IMR-90 (cell line): ENCODE measurements around the gene KCNJ6. TPM values are rescaled to one million over a fixed set of nuclear protein-coding genes. Genes with fewer than 3 reads are reported as not detected.

Source experiments
- ATAC-seq: fragments of 200-7000 bp; cut with Tn5 transposase; 2 replicates; pipeline ENCODE4 v1.9.1; 2020; ENCODE audit warnings: low read depth, mild to moderate bottlenecking, moderate library complexity
- BruUV-seq: library from RNA; stranded (reverse); fragments of 400-500 nt; replicated peaks from 2 replicates; lab custom pipeline; 2021; lab: Mats Ljungman, UMichigan
- CTCF ChIA-PET: fragments of 300-600 bp; formaldehyde crosslinking; extraction: SDS; loops from one replicate; lab custom pipeline; 2021; ENCODE audit warnings: antibody characterized with exemption; lab: Yijun Ruan, JAX
- POLR2A ChIA-PET: fragments of 300-600 bp; sonication (Branson Sonifier 250); formaldehyde crosslinking; loops from one replicate; lab custom pipeline; 2022; ENCODE audit warnings: antibody characterized with exemption; ENCODE audit not compliant: unreplicated experiment; lab: Charles Lee
- DNase-seq: peaks from one replicate; pipeline ENCODE4 v3.0.0; 2013
- H2AFZ ChIP-seq: replicated peaks from 2 replicates; pipeline ENCODE3; 2013; ENCODE audit warnings: low read length, mild to moderate bottlenecking; ENCODE audit not compliant: poor library complexity
- H2AK5ac ChIP-seq: 2 replicates; pipeline ENCODE4 v1.6.1; 2013; ENCODE audit warnings: low read depth, low read length, inconsistent platforms
- H2AK9ac ChIP-seq: replicated peaks from 2 replicates; pipeline ENCODE3; 2013; ENCODE audit warnings: mild to moderate bottlenecking, low read depth, low read length, moderate library complexity; ENCODE audit not compliant: poor library complexity
- H2BK120ac ChIP-seq: 2 replicates; pipeline ENCODE4 v1.6.1; 2013; ENCODE audit warnings: low read depth, low read length, inconsistent platforms
- H2BK15ac ChIP-seq: 3 replicates; pipeline ENCODE4 v1.6.1; 2013; ENCODE audit warnings: low read depth, low read length, inconsistent platforms
- H2BK20ac ChIP-seq: 2 replicates; pipeline ENCODE4 v1.6.1; 2013; ENCODE audit warnings: low read depth, mild to moderate bottlenecking, inconsistent platforms, low read length, moderate library complexity
- H2BK5ac ChIP-seq: 2 replicates; pipeline ENCODE4 v1.6.1; 2013; ENCODE audit warnings: mild to moderate bottlenecking, low read depth, low read length, inconsistent platforms; ENCODE audit not compliant: poor library complexity, severe bottlenecking
- H3K14ac ChIP-seq: replicated peaks from 2 replicates; pipeline ENCODE4 v1.6.1; 2013; ENCODE audit warnings: low read depth, low read length, inconsistent platforms
- H3K18ac ChIP-seq: 2 replicates; pipeline ENCODE4 v1.6.1; 2013; ENCODE audit warnings: low read depth, low read length, control low read depth
- H3K23ac ChIP-seq: 2 replicates; pipeline ENCODE4 v1.6.1; 2013; ENCODE audit warnings: low read depth, low read length, inconsistent platforms
- H3K27ac ChIP-seq: 2 replicates; pipeline ENCODE4 v1.5.1; 2013; ENCODE audit warnings: mild to moderate bottlenecking, control low read depth, low read length; ENCODE audit not compliant: insufficient read depth
- H3K27me3 ChIP-seq: 2 replicates; pipeline ENCODE4 v1.6.1; 2013; ENCODE audit warnings: low read length; ENCODE audit not compliant: control insufficient read depth, insufficient read depth
- H3K36me3 ChIP-seq: 2 replicates; pipeline ENCODE4 v1.6.1; 2013; ENCODE audit warnings: low read length, mixed read lengths; ENCODE audit not compliant: control insufficient read depth, insufficient read depth
- H3K4ac ChIP-seq: 2 replicates; pipeline ENCODE4 v1.6.1; 2013; ENCODE audit warnings: low read depth, low read length, inconsistent platforms
- H3K4me1 ChIP-seq: 2 replicates; pipeline ENCODE4 v1.6.1; 2013; ENCODE audit warnings: low read length, mixed read lengths; ENCODE audit not compliant: control insufficient read depth, insufficient read depth
- H3K4me2 ChIP-seq: 2 replicates; pipeline ENCODE4 v1.6.1; 2013; ENCODE audit warnings: low read depth, mild to moderate bottlenecking, control low read depth, low read length, moderate library complexity
- H3K4me3 ChIP-seq: 2 replicates; pipeline ENCODE4 v1.5.1; 2013; ENCODE audit warnings: low read depth, mild to moderate bottlenecking, control low read depth, low read length, moderate library complexity; ENCODE audit not compliant: insufficient read depth
- H3K56ac ChIP-seq: 2 replicates; pipeline ENCODE4 v1.6.1; 2013; ENCODE audit warnings: low read length, inconsistent platforms; ENCODE audit not compliant: insufficient read depth; ENCODE audit errors: extremely low read depth
- H3K79me1 ChIP-seq, 2 experiments: 2 replicates each; pipeline ENCODE4 v1.6.1; 2013; ENCODE audit warnings: low read length in 2 of 2, inconsistent platforms in 1 of 2, low read depth in 1 of 2
- H3K9ac ChIP-seq: 2 replicates; pipeline ENCODE4 v1.6.1; 2013; ENCODE audit warnings: low read depth, low read length, control low read depth
- H3K9me1 ChIP-seq: 2 replicates; pipeline ENCODE4 v1.6.1; 2013; ENCODE audit warnings: low read length, inconsistent platforms; ENCODE audit not compliant: insufficient read depth
- H3K9me3 ChIP-seq: 2 replicates; pipeline ENCODE4 v1.6.1; 2013; ENCODE audit warnings: low read length; ENCODE audit not compliant: control insufficient read depth, insufficient read depth
- H4K20me1 ChIP-seq: 2 replicates; pipeline ENCODE4 v1.6.1; 2013; ENCODE audit warnings: low read length, inconsistent platforms; ENCODE audit not compliant: insufficient read depth
- H4K5ac ChIP-seq: 2 replicates; pipeline ENCODE4 v1.6.1; 2013; ENCODE audit warnings: mild to moderate bottlenecking, low read depth, low read length, control low read depth
- H4K8ac ChIP-seq, 2 experiments: 2 replicates each; pipeline ENCODE4 v1.6.1; 2013; ENCODE audit warnings: low read depth in 2 of 2, low read length in 2 of 2, control low read depth in 1 of 2, inconsistent platforms in 1 of 2
- H4K91ac ChIP-seq: 2 replicates; pipeline ENCODE4 v1.6.1; 2013; ENCODE audit warnings: low read depth, low read length, inconsistent platforms; ENCODE audit not compliant: insufficient read depth
- FOS ChIP-seq: fragments of 150-350 bp; IDR thresholded peaks from 2 replicates; pipeline ENCODE4 v1.6.1; 2016; ENCODE audit warnings: low read depth, low read length
- MAZ ChIP-seq: IDR thresholded peaks from 2 replicates; pipeline ENCODE4 v1.6.1; 2012; ENCODE audit warnings: low read depth, mild to moderate bottlenecking, low read length, improper control_type of control experiment, moderate library complexity, borderline replicate concordance
- NFE2L2 ChIP-seq: fragments of 150-350 bp; IDR thresholded peaks from 2 replicates; pipeline ENCODE4 v1.6.1; 2016; ENCODE audit warnings: low read depth, mild to moderate bottlenecking, low read length
- RFX5 ChIP-seq: IDR thresholded peaks from 2 replicates; pipeline ENCODE4 v1.8.0; 2012; ENCODE audit warnings: low read depth, mild to moderate bottlenecking, low read length, moderate library complexity
- SMC3 ChIP-seq: fragments of 150-350 bp; IDR thresholded peaks from 2 replicates; pipeline ENCODE4 v1.6.1; 2016; ENCODE audit warnings: low read depth, mild to moderate bottlenecking, antibody characterized with exemption, low read length, moderate library complexity
- WGBS, 2 experiments: methylation state at CpG; one replicate each; pipeline versions ENCODE4 v1.1.5 to v1.1.7; 2013; ENCODE audit warnings: missing lambda C conversion rate in 2 of 2; ENCODE audit not compliant: insufficient read length in 1 of 2; ENCODE audit errors: extremely low coverage in 2 of 2; 5-methylcytosine and 5-hydroxymethylcytosine counted together
- dilution Hi-C: fragments of 300-500 bp; cut with HindIII; formaldehyde crosslinking; loops from one replicate; pipeline ENCODE4 v1.14.3; 2018; ENCODE audit warnings: low sequenced_read_pairs; ENCODE audit not compliant: unreplicated experiment
- in situ Hi-C: fragments of 300-500 bp; cut with MboI; formaldehyde crosslinking; loops from 3 replicates; pipeline ENCODE4 v1.14.3; 2019; ENCODE audit warnings: low sequenced_read_pairs, inconsistent platforms, mixed read lengths
- intact Hi-C: fragments of 100-400 bp; cut with micrococcal nuclease; formaldehyde crosslinking; loops from 2 replicates; pipeline ENCODE4 v1.10.0; 2022
- polyA plus RNA-seq, 3 experiments: library from polyadenylated mRNA; depleted of rRNA; stranded (reverse); fragments of >200 nt; gene quantifications; 2 replicates each; pipeline ENCODE4 v1.2.3, GENCODE V29; 2012; ENCODE audit warnings: low replicate concordance in 1 of 3
- total RNA-seq: library from RNA; depleted of rRNA; stranded (reverse); fragments of >200 nt; gene quantifications from 2 replicates; pipeline ENCODE4 v1.2.3, GENCODE V29; 2012
- TF ChIP-seq, protein P1 (sequence below): fragments of 150-350 bp; IDR thresholded peaks from 2 replicates; pipeline ENCODE4 v1.6.1; 2017; ENCODE audit warnings: mild to moderate bottlenecking, antibody characterized with exemption, low read length, low read depth

Gene KCNJ6
- total and polyA plus RNA-seq, 2 of the 4 experiments (the other 2 are of a cell fraction), result under 0.01 to 0.02 TPM

DNA sequence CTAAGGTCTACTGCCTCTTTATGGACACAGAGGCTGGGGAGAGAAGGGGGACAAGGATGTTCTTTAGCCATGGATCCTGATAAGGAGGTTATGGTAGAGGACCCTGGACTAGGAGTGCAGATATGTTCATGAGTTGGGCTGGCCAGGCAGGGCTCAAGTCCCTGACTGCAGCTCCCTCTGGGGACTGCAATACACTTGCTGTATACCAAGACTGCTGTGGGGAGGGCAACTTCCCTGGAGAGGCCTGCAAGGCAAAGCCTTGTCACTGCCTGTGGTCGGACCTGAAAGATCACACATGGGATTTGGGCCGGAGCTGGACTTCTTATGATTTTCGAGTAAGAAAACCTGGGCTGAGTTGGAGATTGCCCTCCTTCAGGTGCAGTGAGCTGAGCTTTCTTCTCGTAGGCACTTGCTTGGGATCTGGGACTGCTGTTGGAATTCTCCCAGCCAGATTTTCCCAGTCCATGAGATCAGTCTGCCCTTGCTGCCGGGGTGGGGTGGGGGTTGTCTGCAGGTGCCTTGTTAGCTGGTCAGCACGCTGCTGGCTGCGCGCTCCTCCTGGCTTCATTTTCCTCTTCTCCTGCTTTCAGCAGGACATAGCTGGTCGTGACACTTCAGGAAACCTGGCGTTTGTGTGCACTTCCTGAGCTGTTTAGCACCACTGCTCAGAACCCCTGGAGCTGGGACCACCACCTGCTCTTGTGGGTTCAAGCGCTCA lies 49.0 kb upstream of the KCNJ6 start:
- Histone ChIP-seq H3K36me3 (no peaks in the 10 kb centered on the region), H2AK9ac (no peak overlapping the region), H4K91ac (no peak overlapping the region), H2BK5ac (no peak overlapping the region), H3K4ac (no peak overlapping the region), H3K9ac (no peak overlapping the region), H3K9me1 (no peaks in the 10 kb centered on the region), H3K27me3 (peaks cover 10% of the 10 kb centered on the region), H2BK20ac (no peak overlapping the region), H2BK15ac (no peak overlapping the region), H3K14ac (no peak overlapping the region), H3K56ac (no peak overlapping the region), H3K79me1 (no peaks in the 10 kb centered on the region), H3K27ac (no peak overlapping the region), H2AK5ac (no peak overlapping the region), H3K4me3 (no peak overlapping the region), H3K23ac (no peak overlapping the region), H3K18ac (no peak overlapping the region), H2BK120ac (no peak overlapping the region), H3K4me2 (no peak overlapping the region), H4K5ac (no peak overlapping the region), H3K9me3 (no peaks in the 10 kb centered on the region), H2AFZ (no peak overlapping the region), H4K8ac (no peak overlapping the region), H3K4me1 (no peaks in the 10 kb centered on the region), H4K20me1 (no peaks in the 10 kb centered on the region)
- dilution Hi-C loops (no loop called here), in situ Hi-C loops (no loop called here), intact Hi-C loops (no loop called here)
- ChIA-PET POLR2A (interaction anchor here (0.6 kb wide), 1 partner anchor 390 kb away, joined by 3 read pairs; no protein-coding TSS in a partner anchor), CTCF (no interaction called here)
- no peak for TF ChIP-seq FOS
- TF ChIP-seq NFE2L2, result no peak
- TF ChIP-seq, protein P1, sequence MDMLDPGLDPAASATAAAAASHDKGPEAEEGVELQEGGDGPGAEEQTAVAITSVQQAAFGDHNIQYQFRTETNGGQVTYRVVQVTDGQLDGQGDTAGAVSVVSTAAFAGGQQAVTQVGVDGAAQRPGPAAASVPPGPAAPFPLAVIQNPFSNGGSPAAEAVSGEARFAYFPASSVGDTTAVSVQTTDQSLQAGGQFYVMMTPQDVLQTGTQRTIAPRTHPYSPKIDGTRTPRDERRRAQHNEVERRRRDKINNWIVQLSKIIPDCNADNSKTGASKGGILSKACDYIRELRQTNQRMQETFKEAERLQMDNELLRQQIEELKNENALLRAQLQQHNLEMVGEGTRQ, result no peak
- TF ChIP-seq SMC3, result no peak
- TF ChIP-seq RFX5, result no peak
- TF ChIP-seq MAZ, result no peak
- DNase-seq, result no peak
- no TSS peak for BruUV-seq
- WGBS, 2 experiments, result 62% methylated on average over 4 of the region's 11 CpGs; no CpG with 5 or more reads in 1 of the 2 experiments
- ATAC-seq, result no peak
